ENCODE measurements around the gene COX7A1. TPM values are rescaled to one million over a fixed set of nuclear protein-coding genes. Genes with fewer than 3 reads are reported as not detected.

Gene COX7A1
- total RNA-seq, 1 experiment from 2014 or later = not detected

GRCh38 chr19:36169084-36169760, 17.0 kb upstream of the COX7A1 start:
- no peak for DNase-seq (ENCODE audit: unreplicated experiment)
- no TSS peak for BruUV-seq (replicated peaks)
- no peaks in the 10 kb centered on the region for H3K9me3 Mint-ChIP-seq (ENCODE audit: unreplicated experiment)
- CTCF ChIA-PET = interaction anchor here (0.6 to 9.9 kb wide), 19 partner anchors 8 to 177 kb away, joined by 3 to 150 read pairs (median 4); partner anchors contain the start of genes OVOL3 and TBCB
- POLR2A ChIA-PET = interaction anchor here (0.9 to 6.3 kb wide), 6 partner anchors 16 to 53 kb away, joined by 3 to 43 read pairs (median 8); partner anchors contain the start of gene CAPNS1
- H3K4me3 Mint-ChIP-seq (ENCODE audit: unreplicated experiment) = no peak overlapping the region
- peak overlapping the region; percentile 3 for H3K27ac Mint-ChIP-seq (ENCODE audit: low read depth, unreplicated experiment)
- intact Hi-C loops (cut with micrococcal nuclease) = no loop called here
- no peak for TF ChIP-seq CTCF (IDR thresholded peaks at IDR 0.05; ENCODE audit: unreplicated experiment)
- no peaks in the 10 kb centered on the region for H3K27me3 Mint-ChIP-seq (ENCODE audit: insufficient read depth, unreplicated experiment)
- no peaks in the 10 kb centered on the region for H3K36me3 Mint-ChIP-seq (ENCODE audit: insufficient read depth, unreplicated experiment)
- no peaks in the 10 kb centered on the region for H3K4me1 Mint-ChIP-seq (ENCODE audit: insufficient read depth, unreplicated experiment)

GRCh38 chr19:36163813-36164212, 11.6 kb upstream of the COX7A1 start:
- DNase-seq (ENCODE audit: unreplicated experiment) = no peak
- no peaks in the 10 kb centered on the region for H3K4me1 Mint-ChIP-seq (ENCODE audit: insufficient read depth, unreplicated experiment)
- H3K27me3 Mint-ChIP-seq (ENCODE audit: insufficient read depth, unreplicated experiment) = no peaks in the 10 kb centered on the region
- no peak for TF ChIP-seq CTCF (IDR thresholded peaks at IDR 0.05; ENCODE audit: unreplicated experiment)
- intact Hi-C loops (cut with micrococcal nuclease) = no loop called here
- POLR2A ChIA-PET = no interaction called here
- no peak overlapping the region for H3K27ac Mint-ChIP-seq (ENCODE audit: low read depth, unreplicated experiment)
- no peaks in the 10 kb centered on the region for H3K36me3 Mint-ChIP-seq (ENCODE audit: insufficient read depth, unreplicated experiment)
- no TSS peak for BruUV-seq (replicated peaks)
- no peak overlapping the region for H3K4me3 Mint-ChIP-seq (ENCODE audit: unreplicated experiment)
- H3K9me3 Mint-ChIP-seq (ENCODE audit: unreplicated experiment) = no peaks in the 10 kb centered on the region
- CTCF ChIA-PET = interaction anchor here (3.6 kb wide), 1 partner anchor 36 kb away, joined by 26 read pairs; no protein-coding TSS in a partner anchor

- no peak for TF ChIP-seq CTCF (IDR thresholded peaks at IDR 0.05; ENCODE audit: unreplicated experiment)
- ChIA-PET CTCF (interaction anchor here (1.0 kb wide), 1 partner anchor 9 kb away, joined by 3 read pairs; no protein-coding TSS in a partner anchor), POLR2A (interaction anchor here (1.0 kb wide), 1 partner anchor 21 kb away, joined by 3 read pairs; no protein-coding TSS in a partner anchor)
- H3K4me1 Mint-ChIP-seq (ENCODE audit: insufficient read depth, unreplicated experiment) = no peaks in the 10 kb centered on the region
- DNase-seq (ENCODE audit: unreplicated experiment) = no peak
- no peaks in the 10 kb centered on the region for H3K9me3 Mint-ChIP-seq (ENCODE audit: unreplicated experiment)
- H3K36me3 Mint-ChIP-seq (ENCODE audit: insufficient read depth, unreplicated experiment) = peaks cover 6% of the 10 kb centered on the region
- no peaks in the 10 kb centered on the region for H3K27me3 Mint-ChIP-seq (ENCODE audit: insufficient read depth, unreplicated experiment)
- no TSS peak for BruUV-seq (replicated peaks)
- H3K4me3 Mint-ChIP-seq (ENCODE audit: unreplicated experiment) = no peak overlapping the region
- no peak overlapping the region for H3K27ac Mint-ChIP-seq (ENCODE audit: low read depth, unreplicated experiment)
- intact Hi-C loops (cut with micrococcal nuclease) = no loop called here
Measured at GRCh38 chr19:36160821-36161596, 8.8 kb upstream of the COX7A1 start.

GRCh38 chr19:36153126-36153525, 879 bp upstream of the COX7A1 start:
- intact Hi-C loops (cut with micrococcal nuclease) = no loop called here
- no peak overlapping the region for H3K27ac Mint-ChIP-seq (ENCODE audit: low read depth, unreplicated experiment)
- ChIA-PET CTCF (interaction anchor here (0.7 to 1.5 kb wide), 4 partner anchors 16 to 94 kb away, joined by 3 to 7 read pairs (median 5); no protein-coding TSS in a partner anchor), POLR2A (interaction anchor here (0.6 to 1.8 kb wide), 4 partner anchors 13 to 38 kb away, joined by 3 to 7 read pairs (median 3); partner anchors contain the start of genes CAPNS1 and POLR2I)
- no peak overlapping the region for H3K4me3 Mint-ChIP-seq (ENCODE audit: unreplicated experiment)
- no peak for TF ChIP-seq CTCF (IDR thresholded peaks at IDR 0.05; ENCODE audit: unreplicated experiment)
- H3K27me3 Mint-ChIP-seq (ENCODE audit: insufficient read depth, unreplicated experiment) = no peaks in the 10 kb centered on the region
- DNase-seq (ENCODE audit: unreplicated experiment) = no peak
- no peaks in the 10 kb centered on the region for H3K9me3 Mint-ChIP-seq (ENCODE audit: unreplicated experiment)
- no TSS peak for BruUV-seq (replicated peaks)
- peaks cover 60% of the 10 kb centered on the region for H3K36me3 Mint-ChIP-seq (ENCODE audit: insufficient read depth, unreplicated experiment)
- H3K4me1 Mint-ChIP-seq (ENCODE audit: insufficient read depth, unreplicated experiment) = peaks cover 22% of the 10 kb centered on the region
